Fibroblast of gingiva (primary cell): ENCODE results near the gene OPCML.

ENCODE experiments used
- DNase-seq: peaks from one replicate; pipeline ENCODE4 v3.0.0-alpha.2; 2011; ENCODE audit warnings: low read depth

The OPCML gene

GRCh38 chr11:133409799-133410198 is 122.5 kb downstream of the OPCML start:
- no peak for DNase-seq

- DNase-seq = no peak
Measured at GRCh38 chr11:133408936-133409335, 123.4 kb downstream of the OPCML start.

GRCh38 chr11:133408402-133408801 is 123.9 kb downstream of the OPCML start:
- DNase-seq = no peak

- no peak for DNase-seq
Measured at GRCh38 chr11:133406489-133406888, 125.8 kb downstream of the OPCML start.

DNA sequence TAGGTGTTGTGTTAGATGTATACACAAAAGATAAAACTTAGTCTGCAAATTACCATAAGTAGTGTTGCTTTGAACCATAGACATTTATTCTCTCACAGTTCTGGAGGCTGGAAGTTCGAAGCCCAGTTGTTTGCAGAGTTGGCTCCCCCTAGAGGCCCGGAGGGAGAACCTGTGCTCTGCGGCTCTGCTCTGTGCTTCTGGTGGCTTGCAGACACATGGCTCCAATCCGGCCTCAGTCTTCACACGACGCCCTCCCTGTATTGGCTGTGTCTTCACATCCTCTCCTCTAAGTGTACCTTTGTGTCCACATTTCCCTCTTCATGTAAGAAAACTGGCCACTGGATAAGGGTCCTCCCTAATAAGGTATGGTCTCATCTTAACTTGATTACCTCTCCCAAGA is 128.4 kb downstream of the OPCML start:
- DNase-seq = no peak

- no peak for DNase-seq
Measured at GRCh38 chr11:133402551-133402950, 129.8 kb downstream of the OPCML start.

GRCh38 chr11:133399855-133400625 is 132.3 kb downstream of the OPCML start:
- no peak for DNase-seq

GRCh38 chr11:133399294-133399693 is 133.0 kb downstream of the OPCML start:
- DNase-seq = no peak

DNA sequence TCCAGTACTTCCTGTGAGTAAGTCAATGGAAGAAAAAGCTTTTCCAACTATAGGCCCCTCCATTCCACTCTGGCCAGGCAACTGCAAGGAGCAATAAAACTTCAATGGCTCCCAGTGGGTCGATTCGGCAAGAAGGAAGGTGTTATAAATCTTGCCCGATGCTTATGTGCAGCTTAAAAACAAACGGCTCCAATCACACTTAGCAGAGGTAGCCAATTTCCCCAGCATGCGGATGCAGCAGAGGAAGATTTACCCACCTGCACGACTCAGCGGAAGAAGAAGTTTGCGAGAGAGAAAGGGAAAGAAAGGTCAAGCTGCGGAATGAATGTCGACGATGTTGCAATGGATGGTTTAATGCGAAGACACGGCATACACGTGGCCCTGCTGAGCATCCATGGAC is 141.5 kb downstream of the OPCML start:
- DNase-seq = no peak

DNA sequence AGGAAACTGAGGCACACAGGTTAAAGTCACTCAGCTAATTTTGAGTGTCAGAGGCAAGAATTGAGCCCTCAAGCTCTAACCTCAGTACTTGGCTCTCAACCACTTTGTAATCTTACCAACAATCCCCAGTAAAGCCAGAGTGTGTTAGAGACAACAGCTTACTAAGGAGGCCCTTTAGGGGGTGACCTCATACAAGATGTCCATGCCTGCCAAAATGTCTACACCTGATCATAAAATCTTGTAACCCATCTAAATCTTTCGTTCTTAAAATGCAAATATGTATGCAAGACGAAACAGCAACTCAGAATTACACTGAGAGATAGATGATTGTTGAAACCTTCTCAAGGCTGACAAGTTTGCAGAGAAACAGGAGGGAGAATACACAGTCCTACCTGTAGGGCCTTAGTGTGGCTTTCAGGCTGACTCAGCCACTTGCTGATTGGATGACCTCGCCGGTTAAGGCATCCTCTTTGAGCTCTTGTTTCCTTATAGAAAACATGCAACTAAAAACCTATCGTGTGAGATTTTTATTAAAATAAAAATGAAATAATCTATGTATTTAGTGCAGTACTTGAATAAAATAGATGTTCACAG is 143.2 kb downstream of the OPCML start:
- DNase-seq = no peak

DNA sequence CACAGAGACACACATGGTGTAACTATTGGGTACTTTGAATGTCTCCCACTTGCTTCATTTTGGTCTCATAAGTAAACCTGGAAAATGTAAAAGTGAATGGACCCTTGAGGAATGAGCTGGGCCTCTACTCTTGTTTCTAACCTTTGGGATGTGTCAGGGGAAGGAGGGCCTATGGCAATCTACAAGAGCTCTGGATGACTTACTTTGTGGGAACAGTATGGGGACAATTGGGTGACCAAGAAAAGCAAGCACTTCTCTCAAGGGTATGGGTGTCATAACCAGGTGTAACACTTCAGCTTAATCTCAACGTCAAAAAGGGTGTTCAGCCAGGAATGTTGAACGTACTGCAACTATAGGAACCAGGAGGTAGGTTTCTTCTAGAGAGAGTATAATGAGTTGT is 144.0 kb downstream of the OPCML start:
- DNase-seq = no peak

GRCh38 chr11:133386852-133387251 is 145.4 kb downstream of the OPCML start:
- no peak for DNase-seq

GRCh38 chr11:133386262-133386661 is 146.0 kb downstream of the OPCML start:
- no peak for DNase-seq

DNA sequence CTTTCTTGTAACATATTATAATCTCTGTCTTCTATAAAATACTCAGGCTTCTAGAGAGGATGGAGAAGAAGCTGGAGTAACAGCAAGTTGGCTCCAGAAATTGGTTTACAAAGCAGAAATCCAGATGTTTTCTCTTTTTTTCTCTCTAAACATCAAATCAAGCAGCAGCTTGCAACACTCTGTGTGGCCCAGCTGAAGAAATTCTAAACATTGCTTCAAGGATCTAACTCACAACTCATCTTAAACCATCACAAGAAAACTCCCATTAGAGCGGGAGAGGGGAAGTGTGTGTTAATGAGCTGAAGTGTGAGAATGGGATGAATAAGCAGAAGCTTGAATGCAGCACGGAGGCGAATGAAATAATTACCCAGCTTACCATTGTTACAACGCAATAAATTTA is 146.5 kb downstream of the OPCML start:
- DNase-seq = no peak

DNA sequence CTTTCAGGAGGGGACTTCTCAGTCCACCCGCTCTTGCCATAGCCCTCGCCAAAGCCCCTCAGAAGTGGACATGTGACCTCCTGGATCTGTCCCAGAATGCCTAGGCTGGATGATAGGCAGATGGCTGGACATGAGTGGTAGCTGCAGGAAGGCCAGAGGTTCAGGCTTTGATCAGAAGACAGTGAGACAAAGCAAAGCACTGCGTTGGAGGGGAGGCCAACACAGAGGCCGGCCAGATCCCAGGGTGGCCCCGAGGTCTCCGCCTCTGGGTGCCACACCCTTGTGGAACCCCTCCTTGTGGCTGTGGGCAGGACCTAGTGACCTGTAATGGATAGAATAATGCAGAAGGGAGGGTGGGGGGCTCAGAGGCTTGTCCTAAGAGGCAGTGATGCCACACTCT is 147.6 kb downstream of the OPCML start:
- DNase-seq = no peak

DNA sequence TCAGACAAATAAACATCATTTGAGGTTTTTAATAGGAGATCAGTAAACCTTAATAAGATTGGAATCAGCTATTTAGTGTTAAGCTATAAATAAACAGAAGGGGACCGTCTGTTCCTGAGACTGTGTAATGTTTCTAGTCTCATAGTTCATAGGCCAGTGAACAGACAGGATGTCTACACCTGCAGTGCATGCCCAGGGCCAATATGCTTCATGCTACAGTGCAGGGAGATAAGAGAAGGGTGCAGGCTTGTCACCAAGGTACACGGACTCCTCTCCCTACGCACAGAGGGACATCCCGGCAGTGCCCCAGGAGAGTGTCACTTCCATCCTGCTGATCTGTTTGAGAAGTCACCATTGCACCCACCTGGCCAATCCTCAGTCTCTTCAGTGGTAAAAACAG is 148.6 kb downstream of the OPCML start:
- DNase-seq = no peak

GRCh38 chr11:133383201-133383600 is 149.1 kb downstream of the OPCML start:
- no peak for DNase-seq

DNA sequence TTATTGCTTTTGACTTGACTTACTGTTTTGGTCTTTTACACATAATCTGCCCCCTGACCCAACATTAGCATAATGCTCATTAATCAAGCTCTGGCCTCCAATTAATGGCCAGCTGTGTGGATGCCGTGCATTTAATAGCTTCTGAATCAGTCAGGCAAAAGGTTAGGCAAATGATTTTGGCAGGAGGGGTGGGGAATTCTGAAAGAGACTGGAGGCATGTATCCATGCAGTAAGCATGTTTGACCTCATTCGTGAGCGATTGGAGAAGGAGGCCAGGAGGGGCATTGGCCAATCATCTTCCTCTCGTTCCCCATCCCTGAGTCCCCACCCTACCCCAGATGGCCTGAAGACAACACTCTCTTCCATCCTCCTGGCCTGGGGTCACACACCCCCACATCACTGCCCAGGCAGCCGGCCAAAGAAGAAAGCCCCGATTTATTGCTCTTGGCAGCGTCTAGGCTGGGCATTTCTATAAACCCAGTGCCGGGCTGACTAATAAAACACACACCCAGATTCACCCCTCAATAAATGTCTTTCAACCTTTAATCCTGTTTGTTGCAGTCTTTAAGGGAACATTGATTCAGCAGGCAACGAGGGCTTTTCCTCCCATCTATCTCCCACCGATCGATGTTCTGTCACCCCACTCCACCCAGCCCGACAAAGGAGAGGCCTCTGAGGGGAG is 150.0 kb downstream of the OPCML start:
- DNase-seq = no peak

- DNase-seq = no peak
Measured at GRCh38 chr11:133381761-133382130, 150.6 kb downstream of the OPCML start.

- no peak for DNase-seq
Measured at GRCh38 chr11:133366147-133366546, 166.2 kb downstream of the OPCML start.

DNA sequence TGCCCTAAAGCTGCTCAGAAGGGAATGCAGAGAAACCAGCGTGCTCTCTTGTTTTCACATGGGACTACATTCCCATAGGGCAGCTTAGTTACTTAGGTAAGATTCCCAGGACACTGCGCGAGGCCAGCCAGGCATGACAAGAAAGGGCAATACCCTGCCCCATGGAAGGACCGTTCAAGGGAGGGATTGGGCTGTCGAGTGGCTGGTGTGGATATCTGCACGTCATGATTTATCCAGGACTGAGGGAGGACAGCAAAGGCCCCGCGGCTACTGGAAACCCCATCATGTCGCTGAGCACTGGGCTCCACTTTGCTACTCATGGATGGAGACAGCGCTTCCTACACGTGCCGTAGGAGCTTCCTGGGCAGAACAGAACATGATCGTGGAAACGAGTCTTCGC is 169.4 kb downstream of the OPCML start:
- no peak for DNase-seq

- DNase-seq = no peak
Measured at GRCh38 chr11:133362156-133362555, 170.1 kb downstream of the OPCML start.

DNA sequence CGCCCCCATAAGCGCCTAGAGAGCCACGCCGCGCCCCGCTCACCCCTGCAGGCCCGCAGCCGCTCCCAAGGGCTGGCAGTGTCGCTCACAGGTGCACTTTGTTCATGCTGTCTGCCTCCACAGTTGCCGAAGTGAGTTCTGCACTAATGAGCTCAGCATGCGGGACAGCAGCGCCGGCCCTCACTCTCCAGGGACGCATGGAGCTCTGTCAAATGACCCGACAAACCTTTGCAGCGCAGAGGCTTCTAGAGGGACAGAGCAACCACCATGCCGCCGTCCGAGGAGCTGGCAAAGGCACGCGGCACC is 170.7 kb downstream of the OPCML start:
- no peak for DNase-seq
